NCI-H1694 (cell line): ENCODE results near the gene FTCDNL1.

ENCODE experiments used
- DNase-seq: peaks from one replicate; lab custom pipeline; 2025; lab: John Stamatoyannopoulos, UW

Gene FTCDNL1

DNA sequence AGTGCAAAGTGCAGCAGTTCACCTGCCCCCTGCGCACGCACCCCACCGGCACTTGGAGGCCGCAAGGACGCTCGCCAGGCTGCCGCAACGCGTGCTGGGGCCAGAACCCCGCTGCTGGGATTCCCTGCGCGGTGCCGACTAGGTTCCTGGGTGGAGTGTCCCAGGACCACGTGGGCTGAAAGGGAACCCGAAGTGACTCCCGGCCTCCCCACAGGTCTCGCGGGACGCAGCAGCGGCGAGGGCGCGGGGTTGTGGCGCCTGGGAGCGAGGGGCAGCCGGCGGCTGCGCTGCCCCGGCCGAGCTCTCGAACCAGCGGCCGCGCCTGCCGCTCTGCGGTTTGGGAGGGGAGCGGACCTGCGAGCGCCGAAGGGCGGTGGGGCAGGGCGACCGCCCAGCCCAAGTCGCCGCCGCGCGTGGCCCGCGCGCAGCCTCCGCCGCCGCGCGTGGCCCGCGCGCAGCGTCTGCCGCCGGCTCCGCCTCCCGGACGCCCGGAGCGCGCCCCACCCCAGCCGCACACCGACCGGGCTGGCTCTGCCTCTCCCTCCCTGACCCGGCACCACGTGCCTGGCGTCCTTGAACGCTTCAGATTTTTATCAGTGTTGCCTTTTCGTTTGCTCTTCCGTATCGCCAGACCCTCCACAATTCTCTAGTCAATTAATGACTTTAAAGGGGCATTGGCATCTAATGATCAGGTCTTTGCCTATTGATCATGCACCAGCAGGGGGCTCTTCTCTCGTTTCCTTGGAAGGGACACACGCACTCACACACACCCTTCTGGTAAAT lies at the start of gene FTCDNL1:
FTCDNL1 (minus strand) TSS at position 475 of the 783 bp plus-strand sequence. CDS start 2,230 bp downstream, outside the sequence.
- DNase-seq = peak; percentile 71

DNA sequence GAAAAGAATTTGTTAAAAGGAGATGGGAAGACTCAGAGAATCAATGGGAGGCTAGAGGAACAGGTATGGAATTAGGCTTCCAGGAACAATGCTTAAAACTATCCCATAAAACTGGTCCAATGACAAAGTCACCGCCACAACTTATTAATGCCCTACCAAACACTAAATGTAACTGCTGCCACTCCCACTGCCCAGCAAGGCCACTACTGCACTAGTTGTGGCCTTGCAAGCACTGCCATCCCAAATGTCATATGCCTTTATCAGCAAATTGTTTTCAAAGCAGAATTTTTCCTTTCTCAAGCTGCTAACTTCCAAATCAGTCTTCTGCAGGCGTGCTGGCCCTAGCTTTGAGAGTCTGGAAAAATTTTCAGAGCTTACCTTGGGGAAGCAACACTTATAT lies 45.6 kb upstream of the FTCDNL1 start:
- DNase-seq = no peak

DNA sequence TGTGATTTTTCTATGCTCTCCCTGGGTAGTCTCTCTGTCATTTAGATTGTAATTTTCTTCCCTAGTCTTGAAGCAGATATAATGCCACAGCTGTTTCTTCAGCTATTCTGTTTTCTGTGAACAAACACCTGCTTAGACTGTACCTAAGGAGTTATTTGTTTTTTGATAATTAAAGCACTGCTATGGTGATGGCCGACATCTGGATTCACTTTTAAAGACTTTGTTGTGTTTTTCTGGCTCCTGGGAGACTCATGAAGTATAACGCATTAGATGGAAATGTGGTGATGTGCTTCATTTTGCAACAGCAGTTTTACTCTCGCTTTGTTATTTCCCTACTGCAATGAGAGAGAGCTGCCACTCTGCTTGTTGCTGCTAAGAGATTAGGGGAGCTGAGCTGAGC lies 44.4 kb upstream of the FTCDNL1 start:
- DNase-seq = no peak

DNA sequence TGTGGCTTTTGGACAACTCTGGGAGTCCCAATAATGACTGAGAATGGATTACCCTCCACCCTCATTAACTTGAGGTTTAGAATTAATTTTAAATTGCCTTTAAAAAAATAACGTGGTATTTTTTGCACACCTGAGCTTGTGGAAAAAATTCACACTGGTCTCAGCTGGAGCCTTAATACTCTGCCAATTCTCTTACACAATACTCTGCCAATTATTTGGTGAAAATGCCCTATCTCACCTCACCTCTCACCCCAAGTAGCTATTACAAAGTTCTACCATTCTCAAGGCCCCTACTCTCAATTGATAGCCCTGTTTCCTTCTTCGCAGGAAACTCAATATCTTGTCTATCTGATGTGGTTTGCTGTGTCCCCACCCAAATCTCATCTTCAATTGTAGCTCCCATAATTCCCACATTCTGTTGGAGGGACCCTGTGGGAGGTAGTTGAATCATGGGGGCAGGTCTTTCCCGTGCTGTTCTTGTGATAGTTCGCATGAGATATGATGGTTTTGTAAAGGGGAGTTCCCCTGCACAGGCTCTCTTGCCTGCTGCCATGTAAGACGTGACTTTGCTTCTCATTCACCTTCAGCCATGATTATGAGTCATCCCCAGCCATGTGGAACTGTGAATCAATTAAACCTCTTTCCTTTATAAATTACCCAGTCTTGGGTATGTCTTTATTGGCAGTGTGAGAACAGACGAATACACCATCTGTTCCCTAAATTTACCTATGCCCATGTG lies 32.7 kb upstream of the FTCDNL1 start:
- DNase-seq = no peak

DNA sequence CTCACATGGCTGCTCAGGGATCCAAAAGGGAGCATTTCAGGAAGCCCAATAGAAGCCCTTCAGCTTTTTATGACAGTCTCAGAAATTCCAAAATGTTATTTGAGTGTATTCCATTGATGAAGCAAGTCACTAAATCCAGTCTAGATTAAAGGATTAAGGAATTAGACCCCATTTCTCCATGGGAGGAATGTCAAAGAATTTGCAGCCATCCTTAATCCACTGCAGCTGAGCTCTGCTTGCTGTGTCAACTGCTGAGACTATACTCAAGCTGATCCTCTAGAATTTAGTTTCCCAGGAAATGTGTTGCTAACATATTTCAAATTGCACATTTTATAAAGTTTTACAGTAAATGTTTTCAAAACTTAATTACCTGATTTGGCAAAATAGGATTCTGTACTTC lies 31.7 kb upstream of the FTCDNL1 start:
- DNase-seq = no peak

DNA sequence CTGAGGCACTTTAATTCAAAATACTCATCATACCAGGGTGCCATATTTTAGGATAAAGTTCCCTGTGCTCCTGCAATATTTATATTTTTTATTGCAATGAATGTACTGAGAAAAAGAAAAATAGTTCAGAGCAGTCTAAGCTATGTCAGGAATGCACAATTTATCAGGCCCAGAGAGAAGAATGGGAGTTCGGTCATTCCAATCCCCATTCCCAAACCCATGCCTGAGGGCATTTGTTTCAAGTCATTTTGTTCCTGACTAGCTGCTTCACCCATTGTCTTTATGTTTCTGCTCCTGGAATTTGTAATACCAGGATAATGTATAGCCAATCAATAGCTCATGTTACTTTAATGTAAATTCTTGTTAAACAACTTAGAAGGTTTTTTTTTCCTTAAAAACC lies 24.4 kb upstream of the FTCDNL1 start:
- no peak for DNase-seq

DNA sequence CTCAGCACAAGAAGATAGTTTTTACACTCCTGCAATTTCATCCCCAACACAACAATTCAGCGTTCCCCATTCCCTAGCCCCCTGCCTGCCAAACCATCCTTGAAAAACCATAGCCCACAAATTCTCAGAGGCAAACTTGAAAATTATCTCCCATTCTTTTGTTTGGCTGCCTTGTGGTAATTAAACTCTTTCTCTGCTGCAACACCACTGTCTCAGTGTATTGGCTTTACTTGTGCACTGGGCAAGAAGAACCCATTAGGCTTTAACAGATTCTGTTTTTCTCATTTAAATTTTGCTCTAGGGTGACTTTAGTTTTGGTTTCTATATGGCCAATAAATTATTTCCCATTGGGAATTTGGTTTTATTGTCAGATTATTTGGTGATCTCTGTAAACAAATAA lies 23.2 kb upstream of the FTCDNL1 start:
- DNase-seq = no peak

DNA sequence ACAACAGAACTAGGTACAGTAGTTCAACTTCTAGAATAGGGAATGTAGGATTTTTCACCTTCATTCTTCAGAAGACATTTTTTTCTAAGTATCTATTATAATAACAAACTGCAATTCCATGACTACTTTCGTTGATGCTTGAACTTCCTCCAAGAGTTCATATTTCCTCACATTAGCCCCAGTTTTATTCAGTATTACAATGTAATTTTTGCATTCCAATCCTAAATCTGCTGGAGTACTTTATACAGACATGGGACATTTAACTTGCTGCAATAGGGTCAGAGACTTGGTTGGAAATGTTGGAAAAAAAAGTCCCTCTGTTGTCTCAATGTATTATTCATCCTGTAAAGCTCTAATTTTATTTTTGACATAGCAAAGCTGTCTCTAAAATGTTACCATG lies 19.6 kb upstream of the FTCDNL1 start:
- no peak for DNase-seq

DNA sequence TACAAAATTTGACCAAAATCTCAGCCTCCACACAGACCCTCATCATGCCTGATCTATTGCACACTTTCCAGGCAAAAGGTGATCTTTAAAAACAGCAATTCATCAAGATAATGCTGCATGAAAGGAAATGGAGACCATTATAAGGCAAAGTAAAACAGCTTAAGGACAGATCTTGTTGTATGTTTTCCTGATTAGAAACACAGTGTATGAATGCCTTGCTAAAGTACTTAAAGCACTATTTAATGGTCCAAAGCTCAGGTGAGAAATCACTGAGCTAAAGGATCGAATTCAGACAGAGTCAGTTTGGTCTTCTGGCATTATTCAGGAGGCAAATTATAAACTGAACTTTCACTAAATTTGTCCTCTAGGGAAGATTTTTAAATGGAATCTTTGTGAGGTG lies 18.7 kb upstream of the FTCDNL1 start:
- DNase-seq = no peak

DNA sequence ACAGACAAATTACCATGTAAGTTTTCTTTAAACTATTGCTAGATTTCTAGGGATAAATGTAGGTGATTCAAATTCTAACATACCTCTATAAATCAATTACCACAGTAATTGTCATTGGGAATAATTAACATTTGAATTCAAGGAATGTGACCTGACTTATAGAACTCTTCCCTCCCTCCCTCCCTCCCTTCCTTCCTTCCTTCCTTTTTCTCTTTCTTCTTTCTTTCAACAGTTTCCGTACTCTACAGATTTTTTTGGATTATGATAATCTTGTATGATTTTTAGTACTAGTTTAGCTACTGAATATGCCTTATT lies 18.2 kb upstream of the FTCDNL1 start:
- no peak for DNase-seq

DNA sequence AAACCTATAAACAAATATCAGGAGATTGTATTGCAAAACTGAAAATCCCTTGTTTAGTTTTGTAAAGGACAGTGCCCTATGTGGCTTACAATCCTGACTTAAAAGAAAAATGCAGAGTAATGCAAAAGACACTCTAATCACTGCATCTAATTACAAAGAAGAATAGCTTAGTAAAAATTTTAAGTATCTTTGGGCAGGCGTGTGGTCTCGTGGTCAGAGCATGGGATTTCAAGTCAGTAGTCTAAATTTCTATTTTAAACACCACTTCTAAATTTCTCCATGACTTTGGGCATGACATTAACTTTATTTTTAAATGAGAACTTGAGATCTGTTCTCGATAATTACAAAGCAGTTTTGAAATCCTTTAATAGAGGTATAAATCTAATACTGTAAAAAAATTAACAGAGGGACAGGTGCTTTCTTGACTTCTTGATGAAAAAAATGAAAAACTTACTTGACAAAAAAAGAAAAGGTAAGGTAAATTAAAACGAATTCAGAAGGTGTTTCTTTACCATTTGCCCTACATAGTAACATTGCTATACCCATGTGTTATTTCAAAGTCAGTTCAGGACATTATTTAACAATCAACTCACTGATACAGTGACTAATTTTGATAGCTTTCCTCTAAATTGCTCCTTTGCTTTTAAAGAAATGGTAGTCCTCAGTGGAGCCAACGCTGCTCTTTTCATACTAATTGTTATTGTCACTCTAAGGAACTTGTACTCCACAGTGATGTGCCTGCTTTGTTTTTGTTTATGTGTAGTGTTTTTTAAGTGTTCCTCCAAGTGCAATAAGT lies 17.6 kb upstream of the FTCDNL1 start:
- no peak for DNase-seq

DNA sequence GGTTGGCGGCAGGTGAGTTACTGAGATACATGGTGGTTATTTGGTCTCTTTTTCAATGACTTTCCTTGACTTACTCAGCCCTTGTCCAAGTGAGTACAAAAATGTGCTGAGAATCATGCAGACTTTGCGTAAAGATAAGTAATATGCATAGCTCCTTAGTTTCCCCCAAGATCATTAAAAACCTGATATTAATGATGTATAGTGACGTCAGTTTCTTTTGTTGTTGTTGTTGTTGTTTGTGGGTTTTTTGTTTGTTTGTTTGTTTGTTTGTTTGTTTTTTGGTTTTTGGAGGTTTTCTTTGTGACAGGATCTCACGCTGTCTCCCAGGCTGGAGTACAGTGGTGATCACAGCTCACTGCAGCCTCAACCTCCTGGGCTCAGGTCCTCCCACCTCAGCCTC lies 14.9 kb upstream of the FTCDNL1 start:
- DNase-seq = no peak

DNA sequence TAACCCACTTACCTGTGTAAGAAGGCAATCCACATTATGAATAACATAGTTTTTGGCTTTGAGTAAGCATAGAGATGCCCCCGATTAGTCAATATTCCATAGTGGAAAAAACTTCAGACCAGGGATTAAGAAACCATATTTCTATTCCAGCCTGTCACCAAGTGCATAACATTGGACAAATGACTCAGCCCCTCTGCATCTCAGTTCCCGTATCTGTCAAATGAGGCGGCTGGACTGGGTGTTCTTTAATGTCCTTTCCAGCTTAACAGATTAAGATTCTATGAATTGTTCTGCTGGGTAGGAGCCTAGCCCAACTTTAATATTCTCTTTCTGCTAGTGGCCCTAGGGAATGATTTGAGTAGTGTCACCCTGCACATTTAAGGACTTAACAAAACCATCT lies 11.8 kb upstream of the FTCDNL1 start:
- no peak for DNase-seq

DNA sequence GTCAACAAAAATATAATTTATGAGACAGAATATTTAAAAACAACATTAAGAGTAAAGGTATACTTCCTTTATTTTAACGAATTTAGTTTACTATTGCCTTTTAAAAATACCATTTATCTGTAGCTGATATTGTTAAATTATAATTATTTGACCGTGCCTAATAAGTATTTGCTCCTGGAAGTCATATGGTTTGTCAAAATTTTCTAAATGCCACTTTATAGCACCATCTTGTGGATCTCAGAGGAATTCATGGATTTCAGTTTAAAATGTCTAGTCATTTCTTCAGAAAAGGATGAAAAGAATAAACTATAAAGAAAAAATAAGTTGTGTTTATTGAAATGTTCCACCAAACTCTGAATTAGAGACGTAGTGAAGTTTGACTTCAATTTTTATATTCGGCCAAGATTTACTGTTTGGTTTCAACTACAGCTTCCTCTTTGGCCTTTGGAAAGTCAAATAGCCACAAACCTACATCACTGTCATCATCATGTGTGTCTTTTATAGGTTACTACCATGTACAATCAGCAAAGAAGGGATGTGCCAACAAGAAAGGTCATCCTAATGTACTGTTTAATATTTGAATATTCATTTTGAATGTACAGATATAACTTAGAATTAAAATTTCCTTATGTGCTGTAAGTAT lies 10.3 kb upstream of the FTCDNL1 start:
- DNase-seq = peak; percentile 25

DNA sequence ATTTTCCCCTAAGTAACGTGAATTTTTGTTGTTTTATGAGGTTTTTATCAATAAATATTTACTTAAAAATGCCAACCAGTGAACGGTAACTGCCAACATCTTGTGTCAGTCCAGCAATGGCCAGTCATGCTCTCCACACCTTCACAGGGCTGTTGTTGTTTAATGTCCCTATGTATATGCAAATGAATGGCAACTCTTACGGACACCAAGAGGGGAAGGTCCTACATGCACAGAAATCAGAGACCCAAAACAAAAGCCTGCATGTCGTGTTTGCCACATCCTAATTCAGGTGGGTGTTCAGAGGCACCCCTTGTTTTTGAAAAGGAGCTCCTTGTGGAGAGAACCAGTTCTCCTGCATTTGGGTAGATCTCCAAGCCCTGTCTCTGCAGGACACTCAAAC lies 4.8 kb upstream of the FTCDNL1 start:
- no peak for DNase-seq

DNA sequence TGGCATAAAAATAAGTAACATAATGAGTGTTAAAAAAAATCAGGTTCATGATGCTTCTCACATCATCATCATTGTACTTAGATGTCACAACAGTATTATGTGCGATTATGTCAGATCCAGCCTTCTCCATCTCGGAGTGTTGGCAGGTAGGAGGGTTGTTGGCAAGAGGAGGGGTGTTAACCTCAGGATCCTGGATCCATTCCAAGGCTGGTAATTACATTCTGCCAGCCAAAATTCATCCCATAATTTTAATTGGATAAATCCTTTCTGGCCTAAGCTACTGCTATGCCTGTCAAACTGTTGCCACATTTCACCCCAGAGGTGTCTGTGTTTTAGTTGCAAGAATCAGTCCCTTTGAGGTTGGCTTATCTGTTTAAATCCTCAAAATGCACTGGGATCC lies 891 bp upstream of the FTCDNL1 start:
- peak; percentile 98 for DNase-seq

DNA sequence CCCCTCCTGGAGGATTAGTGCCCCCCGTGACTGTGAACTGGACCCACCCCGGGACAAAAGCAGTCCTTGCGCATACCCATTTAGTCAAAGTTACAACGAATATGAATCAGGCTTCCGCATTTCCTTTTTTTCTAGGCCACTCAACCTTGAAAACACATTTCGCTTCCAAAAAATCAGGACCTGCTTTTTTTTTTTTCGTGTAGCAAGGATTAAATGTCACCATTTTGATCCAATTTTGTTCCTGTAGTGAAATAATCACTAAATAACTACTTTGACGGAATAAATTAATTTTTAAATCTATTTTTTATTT lies 464 bp upstream of the FTCDNL1 start:
- no peak for DNase-seq

DNA sequence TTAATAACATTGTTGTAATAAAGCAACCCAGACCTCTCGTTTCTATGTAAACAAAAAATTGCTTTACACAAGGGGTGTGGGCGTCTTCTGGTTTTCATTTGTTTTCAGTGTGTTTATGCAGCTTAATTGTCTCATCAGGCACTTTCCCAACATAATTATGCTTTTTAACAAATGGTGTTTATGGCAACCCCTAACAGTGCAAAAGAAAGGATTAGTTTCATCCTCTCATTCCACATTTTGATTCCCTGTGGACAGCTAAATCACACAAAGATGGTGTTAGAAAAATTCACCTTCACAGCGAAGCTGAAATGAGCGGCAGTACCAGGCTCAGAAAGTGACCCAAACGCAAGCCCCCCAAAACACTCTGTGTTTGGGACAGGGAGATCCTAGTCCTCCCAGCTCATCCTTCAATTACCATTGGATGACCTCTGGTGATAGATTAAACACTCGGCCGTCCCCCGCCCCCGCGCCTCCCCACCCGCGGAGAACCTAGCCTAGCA lies 724 bp downstream of the FTCDNL1 start:
- DNase-seq = no peak

DNA sequence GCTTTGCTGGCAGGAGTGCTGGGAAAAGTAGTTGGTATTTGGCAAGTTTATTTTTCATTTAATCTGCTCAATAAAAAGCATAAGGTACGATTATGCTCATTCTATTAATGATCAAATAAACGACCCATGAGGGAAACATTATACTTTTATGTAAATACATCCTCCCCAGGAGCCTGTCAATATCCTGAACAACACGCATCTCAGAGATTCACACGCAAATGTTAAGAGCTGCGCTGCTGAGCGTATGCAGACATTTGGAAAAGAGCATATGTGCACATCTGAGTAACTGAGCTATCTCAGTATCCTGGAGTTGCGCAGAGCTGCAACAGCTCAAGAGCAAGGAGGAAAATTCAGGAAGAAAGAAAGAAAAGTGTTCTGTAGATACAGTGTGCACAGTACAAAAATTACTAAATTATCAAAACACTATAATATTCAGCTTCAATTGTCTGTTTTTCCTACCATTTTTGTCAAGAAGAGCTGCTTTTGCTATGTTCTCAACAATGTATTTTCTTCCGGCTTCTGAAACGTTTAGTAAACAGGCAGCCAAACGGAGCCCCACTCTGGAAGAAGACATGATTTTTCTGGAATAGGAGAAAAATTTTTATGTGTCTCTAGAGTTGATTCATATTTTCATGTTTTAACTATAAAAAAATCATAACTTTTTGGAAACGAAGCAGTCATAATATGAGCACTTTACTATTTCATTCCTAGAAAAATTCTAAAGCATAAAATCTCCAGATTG lies 2.4 kb downstream of the FTCDNL1 start:
- peak; percentile 52 for DNase-seq

DNA sequence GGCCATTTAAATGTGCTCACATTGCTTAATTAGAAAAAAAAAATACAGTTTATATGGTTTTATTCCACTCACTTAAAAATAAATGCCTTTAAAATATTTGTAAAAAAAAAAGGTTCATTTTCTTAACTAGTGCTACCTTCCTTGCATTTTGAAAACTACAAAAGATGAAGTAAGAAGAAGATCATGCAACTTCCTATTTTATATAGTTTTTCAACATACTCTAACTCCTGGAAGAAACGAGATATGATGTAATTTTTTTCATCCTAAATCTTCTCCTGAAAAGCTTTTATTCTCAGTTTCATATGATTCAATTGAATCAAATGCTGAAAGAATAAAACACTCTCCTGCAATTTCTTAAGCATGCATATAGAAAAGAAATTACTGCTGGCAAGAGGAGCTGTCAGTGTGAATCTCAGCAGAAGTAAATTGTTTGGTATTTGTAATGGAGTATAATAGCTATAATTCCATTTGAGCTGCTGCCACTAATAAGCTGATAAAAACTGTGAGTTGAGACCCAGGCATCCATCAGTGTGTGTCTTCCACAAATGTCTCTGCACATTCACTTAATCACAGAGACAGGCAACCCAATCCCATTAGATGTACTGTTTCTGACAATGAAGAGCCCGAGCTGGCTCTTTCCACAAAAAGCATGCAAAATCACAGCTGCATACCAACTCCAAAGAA lies 3.7 kb downstream of the FTCDNL1 start:
- DNase-seq = no peak
